ENCODE measurements around the gene ANKRD36.
"Not testable (repeated sequence)": the region's sequence is repeated elsewhere in the genome, so short reads cannot be mapped to it uniquely, and the experiment has no call there.

Gene ANKRD36

GRCh38 chr2:97094772-97095611, 18.0 kb upstream of the ANKRD36 start, which contains the start of gene FAHD2B:
TSS of gene FAHD2B (minus strand) at chr2:97094882. CDS start at chr2:97091706, 3,176 bp downstream.
- peak within 1 kb of the TSS; percentile 40 for H3K4me3 ChIP-seq (ENCODE audit: low read length)
- DNase-seq (ENCODE audit: low read depth), result peak; percentile 42

DNA sequence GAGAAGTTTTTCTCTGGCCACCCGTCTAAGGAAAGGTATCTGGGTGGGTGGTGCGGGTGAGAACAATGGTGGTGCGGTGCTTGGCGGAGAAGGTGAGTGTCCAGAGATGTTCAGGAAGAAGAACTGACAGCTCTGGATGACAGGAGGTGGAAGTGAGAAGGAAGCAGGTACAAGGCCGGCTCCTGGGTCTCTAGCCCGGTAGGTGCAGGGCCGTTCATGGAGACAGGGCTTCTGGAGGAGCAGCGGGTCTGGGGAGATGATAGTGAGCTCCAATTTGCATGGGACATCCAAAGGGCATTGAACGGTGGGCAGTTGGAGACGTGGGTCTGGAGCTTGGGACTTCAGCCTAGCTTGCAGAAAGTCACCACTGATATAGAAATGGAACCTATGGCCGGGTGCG, 17.3 kb upstream of the ANKRD36 start:
- DNase-seq (ENCODE audit: low read depth), result no peak
- no peak for TF ChIP-seq CTCF (conservative IDR thresholded peaks at IDR 0.05; ENCODE audit: low read length)
- H3K4me3 ChIP-seq (ENCODE audit: low read length), result no peak overlapping the region

GRCh38 chr2:97098786-97099372, 14.1 kb upstream of the ANKRD36 start:
- H3K4me3 ChIP-seq (ENCODE audit: low read length); DNase-seq (ENCODE audit: low read depth): not testable (repeated sequence)

- not testable (repeated sequence) for H3K4me3 ChIP-seq (ENCODE audit: low read length); DNase-seq (ENCODE audit: low read depth)
Observed at GRCh38 chr2:97106878-97107277, 6.1 kb upstream of the ANKRD36 start.

GRCh38 chr2:97111246-97111645, 1.7 kb upstream of the ANKRD36 start:
- DNase-seq (ENCODE audit: low read depth); H3K4me3 ChIP-seq (ENCODE audit: low read length): not testable (repeated sequence)

DNA sequence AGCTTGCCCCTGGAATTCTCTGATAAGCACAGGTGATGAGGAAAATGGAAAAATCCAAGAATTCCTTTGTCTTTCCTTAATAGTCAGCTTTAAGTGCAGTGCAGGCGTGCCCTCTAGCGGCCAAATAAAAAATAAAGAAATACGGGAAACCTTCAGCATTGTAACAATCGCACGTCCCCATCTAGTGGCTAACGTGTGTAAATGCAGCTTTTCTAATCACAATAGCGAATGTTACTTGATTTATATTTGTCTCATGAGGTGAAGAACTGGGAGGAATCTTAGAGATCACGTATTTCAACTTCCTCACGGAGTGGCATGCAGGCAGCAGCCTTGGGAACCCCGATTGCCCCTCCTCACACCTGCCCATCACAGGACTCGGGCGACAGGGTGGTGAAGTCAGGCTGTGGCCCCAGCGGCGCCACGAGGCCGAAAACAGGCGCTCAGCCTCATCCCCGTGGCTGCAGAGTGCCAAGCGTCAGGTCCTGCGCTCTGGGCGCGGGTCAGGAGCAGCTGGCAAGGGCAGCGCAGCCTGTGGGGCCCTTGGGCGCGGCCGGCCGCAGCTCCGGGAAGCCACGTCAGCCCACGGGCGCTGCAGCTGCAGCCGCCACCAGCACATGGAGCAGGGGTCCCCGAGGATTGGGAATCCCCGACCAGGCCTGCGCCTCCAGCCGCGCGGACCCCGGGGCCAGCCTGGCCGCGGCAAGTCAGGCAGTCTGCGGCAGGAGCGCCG, 468 bp upstream of the ANKRD36 start:
- peak; percentile 32 for DNase-seq (ENCODE audit: low read depth)
- TF ChIP-seq CTCF (conservative IDR thresholded peaks at IDR 0.05; ENCODE audit: low read length), result peak; percentile 66
- peak overlapping the region; percentile 73 for H3K4me3 ChIP-seq (ENCODE audit: low read length)

- H3K4me3 ChIP-seq (ENCODE audit: low read length), result peak overlapping the region; percentile 73
- not testable (repeated sequence) for DNase-seq (ENCODE audit: low read depth)
Observed at GRCh38 chr2:97113882-97114255, 916 bp downstream of the ANKRD36 start.

- H3K4me3 ChIP-seq (ENCODE audit: low read length); DNase-seq (ENCODE audit: low read depth): not testable (repeated sequence)
Observed at GRCh38 chr2:97129090-97129489, 16.1 kb downstream of the ANKRD36 start.

DNA sequence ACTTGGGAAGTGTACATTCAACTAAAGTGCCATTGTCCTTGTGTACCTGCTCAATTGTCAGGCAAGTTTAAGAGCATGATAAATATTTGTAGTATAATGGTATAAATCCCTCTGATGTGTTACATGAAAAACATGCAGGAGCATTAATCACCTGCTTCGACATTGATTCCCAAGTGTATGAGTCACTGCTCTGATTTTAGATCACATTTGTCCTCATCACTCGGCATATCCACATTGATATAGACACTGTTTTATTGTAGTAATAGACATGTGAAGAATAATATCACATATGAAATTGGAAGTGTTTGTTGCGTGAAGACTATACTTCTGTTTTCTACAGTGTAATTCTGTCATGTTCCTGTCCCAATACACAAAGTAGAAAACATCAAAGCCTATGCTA, 31.1 kb downstream of the ANKRD36 start:
- not testable (repeated sequence) for DNase-seq (ENCODE audit: low read depth); H3K4me3 ChIP-seq (ENCODE audit: low read length)

DNA sequence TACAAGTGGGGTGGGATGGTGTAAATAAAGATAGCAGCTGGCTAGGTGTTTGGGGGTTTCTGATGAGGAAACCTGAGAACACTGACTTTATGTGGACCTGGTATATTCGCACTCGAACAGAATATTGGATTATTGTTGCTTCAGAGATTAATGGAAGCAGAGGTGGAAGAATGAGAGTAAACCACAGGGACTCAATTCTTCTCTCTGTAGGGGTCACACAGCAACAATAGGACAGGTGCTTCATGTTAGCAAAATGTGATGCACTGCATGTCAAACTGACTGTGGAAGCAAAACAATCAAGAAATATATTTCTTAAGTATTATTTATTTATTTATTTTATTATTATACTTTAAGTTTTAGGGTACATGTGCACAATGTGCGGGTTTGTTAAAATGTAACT, 53.6 kb downstream of the ANKRD36 start:
- not testable (repeated sequence) for DNase-seq (ENCODE audit: low read depth); H3K4me3 ChIP-seq (ENCODE audit: low read length)

DNA sequence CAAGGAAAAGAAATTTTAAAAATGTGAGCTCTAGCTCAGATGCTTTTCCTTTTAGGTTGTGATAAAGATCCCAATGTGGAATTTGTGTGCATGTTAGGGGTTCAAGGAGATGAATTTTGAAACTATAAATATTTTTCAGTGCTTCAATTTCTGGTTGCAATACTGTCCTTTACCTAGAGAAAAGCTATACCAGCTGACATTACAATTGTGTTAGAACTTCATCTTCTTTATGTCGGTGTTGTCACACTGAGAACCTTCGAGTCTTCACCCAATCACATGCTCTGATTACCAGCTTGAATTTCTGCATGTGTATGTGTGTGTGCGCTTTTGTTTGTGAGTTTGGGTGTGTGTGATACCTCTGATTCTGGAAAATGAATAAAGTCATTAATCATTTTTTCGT, 55.0 kb downstream of the ANKRD36 start:
- H3K4me3 ChIP-seq (ENCODE audit: low read length); DNase-seq (ENCODE audit: low read depth): not testable (repeated sequence)

DNA sequence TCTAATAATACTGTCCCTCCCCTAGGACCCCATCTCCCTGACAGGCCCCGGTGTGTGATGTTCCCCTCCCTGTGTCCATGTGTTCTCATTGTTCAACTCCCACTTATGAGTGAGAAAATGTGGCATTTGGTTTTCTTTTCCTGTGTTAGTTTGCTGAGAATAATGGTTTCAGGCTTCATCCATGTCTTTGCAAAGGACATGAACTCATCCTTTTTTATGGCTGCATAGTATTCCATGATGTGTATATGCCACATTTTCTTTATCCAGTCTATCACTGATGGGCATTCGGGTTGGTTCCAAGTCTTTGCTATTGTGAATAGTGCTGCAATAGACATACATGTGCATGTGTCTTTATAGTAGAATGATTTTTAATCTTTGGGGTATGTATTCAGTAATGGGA, 55.6 kb downstream of the ANKRD36 start:
- not testable (repeated sequence) for DNase-seq (ENCODE audit: low read depth); H3K4me3 ChIP-seq (ENCODE audit: low read length)

DNA sequence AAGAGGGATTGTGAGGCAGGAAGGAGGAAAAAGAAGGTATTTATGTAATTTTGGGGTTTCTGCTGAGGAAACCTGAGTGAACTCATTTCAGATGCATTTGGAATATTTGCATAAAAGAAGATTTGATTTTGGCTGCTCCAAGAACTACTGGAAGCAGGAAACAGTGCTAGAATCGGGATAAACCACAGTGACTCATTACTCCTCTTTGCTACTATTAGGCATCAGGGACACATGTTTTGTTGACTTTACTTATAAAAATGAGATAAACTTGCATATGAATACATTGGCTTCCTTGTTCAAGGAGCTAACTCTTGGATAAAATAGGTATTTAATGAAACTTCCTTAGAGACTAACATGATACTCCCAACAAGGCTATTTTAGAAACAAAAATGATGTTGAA, 67.4 kb downstream of the ANKRD36 start:
- peak; percentile 46 for DNase-seq (ENCODE audit: low read depth)
- H3K4me3 ChIP-seq (ENCODE audit: low read length), result not testable (repeated sequence)

DNA sequence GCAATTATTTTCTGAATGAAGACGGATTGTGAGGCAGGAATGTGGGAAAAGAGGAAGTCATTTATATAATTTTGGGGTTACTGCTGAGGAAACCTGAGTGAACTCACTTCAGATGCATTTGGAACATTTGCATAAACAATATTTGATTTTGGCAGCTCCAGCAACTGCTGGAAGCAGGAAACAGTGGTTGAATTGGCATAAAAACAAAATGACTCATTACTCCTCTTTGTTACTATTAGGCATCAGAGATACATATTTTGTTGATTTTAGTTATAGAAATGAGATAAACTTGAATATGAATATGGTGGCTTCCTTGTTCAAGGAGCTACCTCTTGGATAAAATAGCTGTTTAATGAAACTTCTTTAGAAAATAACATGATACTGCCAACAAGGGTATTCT, 82.4 kb downstream of the ANKRD36 start:
- H3K4me3 ChIP-seq (ENCODE audit: low read length), result not testable (repeated sequence)

DNA sequence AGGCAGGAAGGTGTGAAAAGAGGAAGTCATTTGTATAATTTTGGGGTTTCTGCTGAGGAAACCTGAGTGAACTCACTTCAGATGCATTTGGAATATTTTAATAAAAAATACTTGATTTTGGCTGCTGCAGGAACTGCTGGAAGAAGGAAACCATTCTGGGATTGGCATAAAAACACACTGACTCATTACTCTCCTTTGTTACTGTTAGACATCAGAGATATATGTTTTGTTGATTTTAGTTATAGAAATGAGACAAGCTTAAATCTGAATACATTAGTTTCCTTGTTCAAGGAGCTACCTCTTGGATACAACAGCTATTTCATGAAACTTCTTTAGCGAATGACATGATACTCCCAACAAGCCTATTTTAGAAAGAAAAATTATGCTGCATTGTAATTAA, 84.3 kb downstream of the ANKRD36 start:
- not testable (repeated sequence) for DNase-seq (ENCODE audit: low read depth); H3K4me3 ChIP-seq (ENCODE audit: low read length)

More for the DNA sequence above, 82.4 kb downstream of the ANKRD36 start:
- peak; percentile 84 for DNase-seq (ENCODE audit: low read depth)

DNA sequence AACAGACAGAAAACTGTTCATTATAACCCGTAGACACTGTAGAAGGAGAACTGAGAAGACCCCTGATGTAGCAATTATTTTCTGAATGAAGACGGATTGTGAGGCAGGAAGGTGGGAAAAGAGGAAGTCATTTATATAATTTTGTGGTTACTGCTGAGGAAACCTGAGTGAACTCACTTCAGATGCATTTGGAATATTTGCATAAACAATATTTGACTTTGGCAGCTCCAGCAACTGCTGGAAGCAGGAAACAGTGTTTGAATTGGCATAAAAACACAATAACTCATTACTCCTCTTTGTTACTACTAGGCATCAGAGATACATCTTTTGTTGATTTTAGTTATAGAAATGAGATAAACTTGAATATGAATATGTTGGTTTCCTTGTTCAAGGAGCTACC, 87.9 kb downstream of the ANKRD36 start:
- peak; percentile 12 for DNase-seq (ENCODE audit: low read depth)
- not testable (repeated sequence) for H3K4me3 ChIP-seq (ENCODE audit: low read length)

- H3K4me3 ChIP-seq (ENCODE audit: low read length), result not testable (repeated sequence)
- DNase-seq (ENCODE audit: low read depth), result peak; percentile 19
Observed at GRCh38 chr2:97202643-97203250, 89.8 kb downstream of the ANKRD36 start.

Measured in AG10803 (cell line).